Right hindlimb (tissue), 1 donor: ENCODE results near the gene LMOD1.
A peak's percentile ranks its signal among the peaks of the same experiment; 100 is the strongest.
"Not testable (repeated sequence)": the region's sequence is repeated elsewhere in the genome, so short reads cannot be mapped to it uniquely, and the experiment has no call there.

ENCODE experiments used
- DNase-seq: peaks from one replicate; pipeline ENCODE4 v3.0.0-alpha.2; 2018

The LMOD1 gene

DNA sequence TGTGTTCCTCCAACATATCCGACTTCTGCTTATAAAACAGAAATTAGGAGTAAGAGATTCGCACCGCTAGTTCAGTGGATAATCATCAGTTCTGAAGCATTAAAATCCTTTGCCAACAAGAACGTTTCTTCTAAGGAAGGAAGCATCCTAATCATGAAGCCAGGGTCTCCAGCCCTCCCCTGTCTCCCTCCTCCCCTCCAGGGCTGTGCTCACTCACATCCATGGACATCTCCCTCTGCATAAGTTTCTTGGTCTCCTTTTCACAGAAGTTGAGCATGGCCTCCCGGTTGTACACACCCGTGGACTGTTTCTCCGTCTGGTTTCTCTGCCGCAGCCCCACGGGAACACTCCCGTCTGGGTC is 505 bp downstream of the LMOD1 start:
- DNase-seq = no peak

DNA sequence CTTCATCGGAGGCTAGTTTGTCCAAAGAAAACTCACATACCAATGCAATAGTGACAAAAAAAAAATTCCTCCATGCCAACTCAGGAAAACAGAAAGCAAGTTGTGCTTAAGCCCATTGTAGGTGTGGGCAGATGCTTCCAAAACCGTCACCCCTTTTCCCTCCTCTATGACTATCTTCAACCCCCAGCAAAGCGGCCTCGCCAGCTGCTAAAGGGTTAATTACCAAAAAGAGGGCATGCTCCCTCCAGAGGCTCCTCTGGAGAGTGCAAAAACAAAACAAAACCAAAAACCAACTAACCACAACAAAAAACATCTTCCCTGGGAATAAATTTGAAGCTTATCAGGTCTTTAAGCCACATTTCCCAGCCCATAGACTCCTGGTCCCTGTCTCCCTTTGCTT is 1.2 kb downstream of the LMOD1 start:
- DNase-seq = no peak

DNA sequence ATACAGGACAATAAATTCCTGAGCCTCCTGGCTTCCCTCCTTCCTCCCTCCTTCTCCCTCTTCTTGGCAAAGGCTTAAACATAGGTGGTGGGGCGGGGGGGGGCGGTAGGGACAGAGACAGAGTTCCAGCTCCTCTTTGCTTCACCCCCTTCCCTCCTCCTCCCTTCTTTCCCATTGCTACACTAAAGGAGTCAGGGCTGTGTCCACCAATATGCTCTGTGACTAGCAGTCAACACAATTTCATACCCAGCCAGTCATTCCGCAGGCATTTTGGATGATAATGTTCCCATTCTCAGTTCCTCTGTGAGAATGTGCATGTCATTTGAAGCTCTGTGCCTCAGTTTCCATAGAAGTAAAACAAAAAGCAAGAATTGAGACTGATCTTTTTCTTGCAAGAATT is 1.7 kb downstream of the LMOD1 start:
- no peak for DNase-seq

DNA sequence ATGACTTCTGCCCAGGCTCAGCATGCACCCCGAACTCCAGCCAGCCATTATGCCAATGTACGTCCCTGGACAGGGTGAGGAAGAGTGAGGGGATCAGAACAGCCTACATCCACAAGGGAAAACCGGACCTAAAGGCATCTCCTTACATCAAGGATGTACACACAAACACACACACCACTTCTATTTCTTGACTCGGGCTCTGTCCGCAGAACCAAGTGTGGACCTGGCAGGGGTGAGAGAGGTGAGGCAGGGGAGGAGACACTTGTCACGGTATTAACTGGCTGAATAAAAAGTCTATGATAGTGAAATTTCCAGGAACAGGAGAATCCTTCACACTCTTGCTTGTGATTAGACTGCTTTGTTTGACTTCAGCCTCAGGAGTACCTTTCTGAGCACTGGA is 2.3 kb downstream of the LMOD1 start:
- no peak for DNase-seq

DNA sequence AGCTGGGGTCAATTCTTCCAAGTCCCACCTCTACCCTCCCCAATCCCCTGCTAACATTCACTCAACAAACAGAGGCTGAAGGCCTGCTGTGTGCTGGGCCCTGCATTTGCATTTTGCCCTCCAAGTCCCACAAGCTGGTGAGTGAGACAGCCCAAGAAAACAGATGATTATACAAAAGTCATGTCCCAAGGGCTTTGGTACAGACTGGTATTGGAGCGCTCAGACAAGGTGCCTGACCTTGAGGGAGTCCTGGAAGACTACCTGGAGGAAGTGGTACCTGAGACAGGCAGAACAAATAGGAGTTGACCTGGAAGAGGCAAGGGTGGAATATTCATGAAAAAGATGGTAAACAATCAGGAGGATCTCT is 4.2 kb downstream of the LMOD1 start:
- no peak for DNase-seq

DNA sequence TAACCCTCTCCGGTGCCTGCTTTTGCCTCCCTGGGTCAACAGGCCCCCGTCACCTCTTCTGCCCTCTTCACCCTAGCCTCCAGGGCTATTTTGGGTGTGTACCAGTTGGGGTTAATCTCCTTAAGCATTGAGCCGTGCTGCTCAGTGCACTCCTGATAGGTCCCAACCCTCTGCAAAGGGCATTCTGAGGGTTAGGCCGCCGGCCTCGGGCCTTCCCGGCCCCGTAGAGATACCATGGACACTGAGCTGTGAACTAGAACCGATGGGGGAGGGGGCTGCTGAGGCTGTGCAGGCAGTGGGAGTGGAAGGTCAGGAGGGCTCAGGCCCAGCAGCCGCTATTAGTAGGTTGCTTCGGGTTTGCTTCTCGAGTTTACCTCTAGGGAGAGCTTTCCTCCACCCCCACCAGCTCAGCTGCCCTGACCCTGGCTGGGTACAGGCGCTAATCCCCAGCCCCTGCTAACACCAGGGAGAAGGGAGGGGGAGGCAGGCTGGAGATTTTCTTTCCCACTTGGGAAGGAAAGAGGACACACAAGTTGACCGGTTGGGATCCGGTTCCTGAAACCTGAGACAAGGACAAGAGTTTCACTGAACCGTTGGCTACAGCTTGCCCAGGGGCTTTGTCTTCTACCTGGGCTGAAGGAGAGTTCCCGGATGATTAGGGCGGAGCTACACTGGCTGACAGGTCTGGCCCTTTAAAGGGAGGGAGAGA is 4.8 kb downstream of the LMOD1 start:
- no peak for DNase-seq

DNA sequence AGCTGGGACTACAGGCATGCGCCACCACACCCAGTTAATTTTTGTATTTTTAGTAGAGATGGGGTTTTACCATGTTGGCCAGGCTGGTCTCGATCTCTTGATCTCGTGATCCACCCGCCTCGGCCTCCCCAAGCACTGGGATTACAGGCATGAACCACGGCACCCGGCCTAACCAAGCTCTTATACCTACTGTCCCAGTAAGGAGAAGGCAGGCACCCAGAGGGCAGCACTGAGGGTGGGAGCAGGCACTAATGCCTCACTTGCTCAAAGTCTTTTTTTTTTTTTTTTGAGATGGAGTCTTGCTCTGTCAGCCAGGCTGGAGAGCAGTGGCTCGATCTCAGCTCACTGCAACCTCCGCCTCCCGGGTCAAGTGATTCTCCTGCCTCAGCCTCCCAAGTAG is 6.0 kb downstream of the LMOD1 start:
- DNase-seq = not testable (repeated sequence)

DNA sequence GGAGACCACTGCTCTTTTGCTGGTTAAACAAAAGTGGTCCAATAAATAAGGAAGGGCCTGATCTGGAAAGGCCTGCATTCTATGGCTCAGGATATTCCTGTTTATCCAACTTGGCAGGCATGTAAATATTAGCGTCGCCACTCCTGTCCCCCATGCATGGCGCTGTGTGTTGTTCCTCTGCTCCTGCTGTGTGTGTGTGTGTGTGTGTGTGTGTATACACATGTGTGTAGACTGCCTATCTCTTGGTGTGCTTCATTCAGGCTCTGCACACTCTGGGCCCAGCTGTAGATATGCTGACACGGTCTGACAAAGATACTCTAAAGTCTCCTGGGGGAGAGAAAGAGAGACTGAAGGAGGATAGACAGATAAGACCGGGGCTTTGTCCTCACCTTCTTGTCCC is 6.8 kb downstream of the LMOD1 start:
- no peak for DNase-seq

DNA sequence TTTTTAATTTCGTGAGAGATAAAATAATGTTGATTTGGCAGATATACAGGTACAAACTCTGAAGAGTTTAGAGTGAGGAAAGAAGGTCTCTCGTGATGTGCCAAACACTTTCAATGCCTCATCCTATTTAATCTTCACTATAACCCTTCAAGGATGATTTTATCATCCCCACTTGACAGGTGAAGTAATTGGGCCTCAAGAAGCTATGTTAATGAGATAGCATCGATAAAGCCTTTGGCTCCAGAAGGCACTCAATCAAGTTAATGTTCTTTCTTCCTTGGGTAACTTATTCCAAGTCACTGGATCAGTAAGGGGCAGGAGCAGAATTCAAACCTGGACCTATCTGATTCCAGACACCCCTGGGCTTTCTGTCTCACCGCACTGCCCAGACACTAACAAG is 7.2 kb downstream of the LMOD1 start:
- DNase-seq = no peak

DNA sequence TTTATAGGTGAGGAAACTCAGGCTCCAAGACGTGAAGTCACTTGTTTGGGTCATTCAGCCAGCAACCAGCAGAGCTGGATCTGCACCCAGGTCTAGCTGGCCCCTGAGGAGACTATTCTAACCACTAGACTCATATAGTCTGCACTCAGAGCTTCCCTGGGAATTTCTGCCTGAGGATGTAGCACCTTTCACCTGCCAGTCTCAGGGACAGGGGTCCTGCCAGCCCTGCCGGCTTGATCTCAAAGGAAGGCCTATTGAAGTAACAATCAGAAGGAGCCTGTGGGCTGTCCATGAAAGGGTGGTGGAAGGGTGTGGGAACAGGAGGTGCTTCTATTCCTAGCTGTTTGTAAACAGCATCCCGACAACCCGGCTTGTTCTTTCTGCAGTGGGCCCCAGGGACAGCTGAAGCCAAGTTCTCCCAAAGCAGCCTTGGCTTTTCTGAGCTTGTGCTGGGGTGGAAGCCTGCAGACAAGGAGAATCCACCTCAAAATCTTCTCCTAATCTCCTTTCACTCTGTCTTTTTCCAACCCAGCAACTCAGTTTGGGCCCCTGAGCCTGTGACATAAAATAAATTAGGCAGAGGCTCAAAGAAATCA is 7.8 kb downstream of the LMOD1 start:
- DNase-seq = no peak

DNA sequence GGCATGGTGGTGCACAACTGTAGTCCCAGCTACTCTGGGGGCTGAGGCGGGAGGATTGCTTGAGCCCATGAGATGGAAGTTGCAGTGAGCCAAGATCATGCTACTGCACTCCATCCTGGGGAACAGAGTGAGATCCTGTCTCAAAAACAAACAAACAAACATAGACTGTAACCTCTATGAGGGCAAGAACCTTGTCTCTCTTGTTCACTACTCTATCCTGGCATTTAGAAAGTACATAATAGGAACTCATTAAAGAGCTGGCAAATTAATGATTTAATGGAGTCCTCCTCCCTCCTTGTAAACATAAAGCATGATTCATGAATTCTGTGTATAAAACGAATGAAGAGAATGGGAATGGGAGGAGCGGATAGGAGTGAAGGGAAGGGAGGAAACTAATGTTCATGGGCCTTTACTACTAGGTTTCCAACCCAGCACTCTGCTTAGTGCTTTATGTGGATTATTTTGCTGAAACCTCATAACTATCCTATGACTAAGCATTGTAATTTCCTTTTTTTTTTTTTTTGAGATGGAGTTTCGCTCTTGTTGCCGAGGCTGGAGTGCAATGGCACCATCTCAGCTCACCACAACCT is 8.6 kb downstream of the LMOD1 start:
- no peak for DNase-seq

DNA sequence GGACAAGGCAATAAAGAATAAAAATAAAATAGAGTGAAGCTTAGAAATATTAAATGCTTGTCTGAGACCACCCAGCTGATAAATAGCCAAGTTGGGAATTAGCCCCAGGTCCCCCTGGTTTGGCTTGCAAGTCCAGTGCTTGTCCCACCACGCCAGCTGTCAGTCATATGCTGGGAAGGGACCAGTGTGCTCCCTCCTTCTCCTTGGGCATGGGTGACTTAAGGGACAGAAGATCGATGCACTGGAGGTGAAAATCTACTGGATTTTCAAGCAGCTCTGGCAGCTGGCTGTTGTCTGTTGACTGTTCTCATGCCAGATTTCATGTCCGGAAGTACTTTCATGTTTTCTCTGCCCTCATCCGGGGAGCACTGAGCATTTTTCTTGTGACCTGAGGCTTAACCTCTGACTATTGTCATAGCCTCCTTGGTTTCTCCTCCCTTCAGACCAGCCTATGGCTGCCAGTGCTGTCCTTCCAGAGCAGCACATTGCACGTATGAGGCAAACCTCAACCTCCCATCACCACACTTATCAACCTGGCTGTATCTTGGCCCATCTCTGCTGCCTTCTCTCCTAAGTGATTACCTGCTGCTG is 12.4 kb downstream of the LMOD1 start:
- DNase-seq = no peak

DNA sequence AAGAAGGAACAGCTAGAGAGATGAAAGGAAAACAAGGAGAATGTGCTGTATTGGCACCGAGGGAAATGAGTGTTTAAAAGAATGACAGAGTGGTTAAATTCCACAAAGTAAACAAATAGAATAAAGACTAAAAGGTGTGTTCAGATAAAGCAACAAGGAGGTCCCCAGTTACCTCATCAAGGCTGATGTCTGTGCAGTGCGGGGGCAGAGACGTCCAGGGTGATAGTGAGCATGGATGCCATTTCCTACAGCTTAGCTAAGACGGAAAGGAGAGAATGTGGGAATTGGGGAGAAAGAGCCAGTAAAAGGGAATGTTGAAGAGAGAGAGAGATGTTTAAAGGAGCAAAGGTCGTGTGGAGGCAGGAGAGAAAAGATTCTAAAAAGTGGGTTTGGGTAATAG is 15.5 kb downstream of the LMOD1 start:
- DNase-seq = no peak

DNA sequence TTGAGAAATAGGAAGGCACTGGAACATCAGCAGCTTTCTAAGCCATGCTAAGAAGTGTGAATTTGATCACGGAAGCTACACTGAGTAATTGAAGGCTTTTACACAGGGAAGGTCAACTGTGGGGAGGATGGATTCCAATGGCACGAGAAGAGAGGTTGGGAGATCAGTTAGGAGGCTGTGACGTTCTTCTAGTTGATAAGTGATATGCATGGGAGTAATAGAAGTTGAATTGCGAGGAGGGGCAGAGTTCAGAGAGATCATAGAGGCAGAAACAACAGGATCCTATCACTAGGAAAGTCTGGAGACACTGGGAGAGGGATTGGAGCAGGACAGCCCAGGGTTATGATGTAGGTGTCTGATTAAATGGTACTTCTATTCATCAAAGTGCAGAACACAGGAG is 16.2 kb downstream of the LMOD1 start:
- no peak for DNase-seq

DNA sequence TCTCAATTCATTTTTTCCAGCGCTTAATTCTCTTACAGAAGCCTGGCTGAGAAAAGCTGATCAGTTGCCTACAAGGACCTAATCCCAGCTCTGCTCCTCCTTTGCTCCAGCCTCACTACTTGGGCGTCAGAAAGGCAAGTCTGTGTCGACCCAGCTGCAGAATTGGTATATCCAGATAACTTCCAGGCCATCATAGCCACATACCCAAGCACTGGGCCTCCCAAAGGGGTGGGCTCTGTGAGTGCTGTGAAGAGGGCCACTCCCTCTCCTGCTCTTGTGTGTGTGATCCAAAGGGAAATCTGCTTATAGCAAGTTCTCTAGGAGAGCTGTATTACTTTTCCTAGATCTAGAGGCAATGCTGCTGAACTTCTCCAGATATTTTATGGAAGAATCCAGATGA is 18.1 kb downstream of the LMOD1 start:
- no peak for DNase-seq

DNA sequence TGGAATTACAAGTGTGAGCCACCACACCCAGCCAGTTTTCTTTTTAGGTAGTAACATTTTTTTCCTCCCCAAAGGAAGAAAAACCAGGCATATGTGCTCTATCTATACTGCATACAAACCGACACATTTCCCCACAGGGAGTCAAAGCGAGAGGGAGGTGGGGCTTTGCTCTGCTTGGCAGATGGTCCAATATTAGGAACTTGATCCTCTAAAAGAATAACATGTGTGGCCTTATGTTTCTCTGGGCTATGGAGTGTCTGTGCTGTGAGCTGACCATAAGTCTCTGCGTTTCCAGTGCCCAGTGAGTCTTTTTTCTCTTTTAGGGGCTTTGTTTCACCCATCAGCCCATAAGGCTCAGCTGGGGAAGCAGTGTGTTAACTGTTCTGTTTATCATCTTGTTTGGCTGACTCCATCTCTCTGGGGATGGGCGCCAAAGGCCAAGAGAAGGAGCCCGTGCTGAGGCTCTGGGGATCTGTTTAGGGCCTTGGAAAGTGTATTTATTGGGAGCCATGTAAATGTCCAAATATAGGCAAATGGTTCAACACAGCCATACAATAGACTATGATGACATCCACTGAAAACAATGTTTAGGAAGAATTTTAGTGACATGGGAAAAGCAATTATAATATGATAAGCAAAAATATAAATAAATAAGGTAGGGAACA is 20.2 kb downstream of the LMOD1 start:
- DNase-seq = no peak

DNA sequence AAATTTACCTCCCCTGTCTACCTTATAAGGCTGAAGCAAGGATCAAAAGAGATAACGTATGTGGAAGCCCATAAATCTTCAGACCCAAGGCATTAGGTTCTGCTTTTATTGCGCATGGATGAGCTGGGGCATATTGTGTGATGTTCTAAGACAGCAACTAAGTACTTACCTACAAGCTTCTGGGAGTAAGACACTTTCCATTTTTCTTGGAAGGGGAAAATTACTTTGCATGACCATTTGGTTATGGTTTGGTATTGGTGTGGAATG is 21.1 kb downstream of the LMOD1 start:
- DNase-seq = no peak

DNA sequence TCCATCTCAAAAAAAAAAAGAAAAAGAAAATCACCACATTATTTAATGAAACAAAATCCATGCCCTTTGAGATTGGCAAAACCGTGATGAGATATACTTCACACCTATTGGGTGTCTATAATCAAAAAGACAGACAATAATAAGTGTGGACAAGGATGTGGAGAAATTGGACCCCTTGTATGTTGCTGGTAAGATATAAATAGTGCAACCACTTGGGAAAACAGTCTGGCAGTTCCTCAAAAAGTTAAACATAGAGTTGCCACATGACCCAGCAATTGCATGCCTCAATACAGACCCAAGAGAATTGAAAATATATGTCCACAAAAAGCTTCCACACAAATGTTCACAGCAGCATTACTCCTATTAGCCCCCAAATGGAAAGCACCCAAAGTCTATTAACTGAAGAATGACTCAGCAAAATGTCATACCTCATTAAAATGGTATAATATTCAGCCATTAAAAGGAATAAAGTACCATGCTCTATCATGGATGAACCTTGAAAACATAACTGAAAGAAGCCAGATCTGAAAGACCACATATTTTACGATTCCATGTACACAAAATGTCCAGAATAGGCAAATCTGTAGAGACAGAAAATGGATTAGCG is 24.3 kb downstream of the LMOD1 start:
- DNase-seq = no peak

DNA sequence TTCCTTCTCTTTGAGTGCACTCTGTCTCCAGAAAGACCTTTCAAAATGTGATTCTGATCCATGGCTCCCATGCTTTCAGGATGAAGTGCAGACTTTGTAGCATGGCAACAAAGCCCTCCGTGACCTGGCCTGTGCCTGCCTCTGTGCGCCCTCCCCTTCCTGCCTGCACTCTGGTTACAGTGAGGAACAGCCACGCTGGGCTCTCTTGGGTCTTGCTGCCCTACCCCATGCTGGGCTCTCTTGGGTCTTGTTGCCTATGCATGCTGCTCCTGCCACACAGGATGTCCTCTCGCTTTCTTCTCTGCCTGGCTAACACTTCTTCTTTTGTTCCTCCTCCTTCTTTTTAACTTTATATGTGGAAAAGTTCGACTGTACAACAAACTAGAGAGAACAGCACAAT is 28.0 kb downstream of the LMOD1 start:
- no peak for DNase-seq

DNA sequence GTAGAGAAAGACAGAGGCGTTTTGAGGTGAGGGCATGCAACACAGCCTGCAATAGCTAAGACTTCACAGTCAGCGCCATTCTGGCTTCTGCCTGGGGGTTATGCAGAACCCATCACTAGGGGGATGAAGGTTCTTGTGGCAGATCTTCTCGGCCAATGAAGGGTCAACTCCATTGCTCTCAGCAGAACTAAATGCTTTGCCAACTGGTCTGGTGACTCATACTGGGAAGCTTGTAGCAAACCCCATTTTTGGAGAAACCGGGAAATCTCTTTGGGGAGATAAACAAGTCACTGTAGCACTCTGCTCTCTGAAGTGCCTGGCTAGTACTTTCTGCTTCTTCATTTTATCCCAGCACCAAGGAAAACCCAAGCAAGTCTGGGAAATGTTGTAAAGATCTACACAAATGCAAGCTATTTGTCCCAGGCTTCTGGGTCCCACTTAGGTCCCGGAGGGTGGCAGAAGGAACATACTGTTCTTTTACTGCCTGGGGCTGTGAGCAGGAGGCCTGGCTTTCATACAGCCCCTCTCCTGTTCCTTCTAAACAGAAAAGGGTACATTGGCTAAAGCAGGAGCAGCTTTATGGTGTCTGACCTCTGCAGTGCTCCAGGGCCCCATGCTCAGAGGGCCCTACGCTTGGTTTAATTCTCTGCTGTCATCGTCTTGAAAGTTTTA is 28.9 kb downstream of the LMOD1 start:
- no peak for DNase-seq

DNA sequence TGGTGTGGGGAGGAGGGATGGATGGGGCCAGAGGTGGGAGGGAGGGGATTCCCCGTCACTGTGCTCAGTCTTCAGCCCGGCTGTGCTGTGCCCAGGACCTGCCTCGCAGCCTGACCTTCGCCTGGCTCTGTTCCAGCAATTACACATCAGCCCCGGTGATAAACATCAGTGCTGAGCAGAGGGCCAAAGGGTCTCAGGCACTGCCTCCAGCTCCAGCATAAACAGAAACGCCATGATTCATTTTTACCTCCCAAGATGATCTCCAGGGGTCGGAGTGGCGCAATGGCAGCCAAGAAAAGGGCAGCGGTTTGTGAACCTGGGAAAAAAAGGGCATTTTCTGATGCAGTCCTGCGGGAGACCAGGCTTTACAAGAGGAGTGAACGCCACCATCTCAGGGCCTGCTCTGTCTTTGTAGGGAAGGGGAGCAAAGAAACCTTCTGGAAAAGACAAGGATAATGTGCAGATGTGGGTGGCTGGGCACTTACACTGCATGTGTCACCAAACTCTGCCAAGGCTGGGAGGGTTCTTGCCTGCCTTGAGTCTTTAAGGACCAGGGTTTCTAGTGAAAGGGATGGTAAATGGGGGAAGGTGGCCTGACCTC is 29.6 kb downstream of the LMOD1 start:
- peak; percentile 46 for DNase-seq

DNA sequence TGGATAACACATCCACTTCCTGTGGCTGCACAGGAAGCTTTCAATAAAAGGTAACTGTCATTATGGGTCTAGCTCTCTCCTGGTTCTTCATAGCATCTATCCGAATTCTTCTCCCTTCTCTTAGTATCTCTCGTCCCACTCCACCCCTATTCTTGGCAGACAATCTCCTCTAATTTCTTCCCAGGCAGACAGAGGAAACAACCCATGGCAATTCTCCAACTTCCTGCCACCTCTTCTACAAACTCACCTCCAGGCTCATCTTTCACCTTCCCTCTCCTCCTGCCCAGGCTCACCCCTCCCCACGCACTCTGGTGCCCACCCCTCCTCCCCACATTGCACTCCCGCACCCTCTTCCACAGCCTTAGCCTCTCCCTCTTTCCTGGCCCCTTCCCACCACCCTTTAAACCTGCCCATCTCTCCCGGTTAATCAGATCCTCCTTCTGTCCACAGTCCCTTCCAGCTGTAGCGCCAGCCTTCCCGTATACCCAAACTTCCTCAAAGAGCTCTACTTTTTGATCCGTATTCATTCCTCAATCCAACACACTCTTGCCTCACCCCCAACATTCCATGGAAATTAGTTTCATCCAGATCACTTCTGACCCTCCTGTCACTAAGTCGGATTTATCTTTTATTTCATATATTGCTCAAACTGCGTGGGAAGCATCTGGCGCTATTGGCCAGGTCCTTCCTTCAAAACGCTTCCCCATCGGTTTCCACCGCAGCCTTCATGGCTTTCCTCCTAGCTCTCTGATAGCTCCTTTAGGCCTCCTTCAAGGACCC is 31.7 kb downstream of the LMOD1 start:
- no peak for DNase-seq
